Measurements from ENCODE around the gene SLC5A9. TPM values are rescaled to one million over a fixed set of nuclear protein-coding genes. Genes with fewer than 3 reads are reported as not detected.
"Not testable (repeated sequence)": the region's sequence is repeated elsewhere in the genome, so short reads cannot be mapped to it uniquely, and the experiment has no call there.

SLC5A9 gene
- total RNA-seq, 1 donor from 2014 or later: not detected

DNA sequence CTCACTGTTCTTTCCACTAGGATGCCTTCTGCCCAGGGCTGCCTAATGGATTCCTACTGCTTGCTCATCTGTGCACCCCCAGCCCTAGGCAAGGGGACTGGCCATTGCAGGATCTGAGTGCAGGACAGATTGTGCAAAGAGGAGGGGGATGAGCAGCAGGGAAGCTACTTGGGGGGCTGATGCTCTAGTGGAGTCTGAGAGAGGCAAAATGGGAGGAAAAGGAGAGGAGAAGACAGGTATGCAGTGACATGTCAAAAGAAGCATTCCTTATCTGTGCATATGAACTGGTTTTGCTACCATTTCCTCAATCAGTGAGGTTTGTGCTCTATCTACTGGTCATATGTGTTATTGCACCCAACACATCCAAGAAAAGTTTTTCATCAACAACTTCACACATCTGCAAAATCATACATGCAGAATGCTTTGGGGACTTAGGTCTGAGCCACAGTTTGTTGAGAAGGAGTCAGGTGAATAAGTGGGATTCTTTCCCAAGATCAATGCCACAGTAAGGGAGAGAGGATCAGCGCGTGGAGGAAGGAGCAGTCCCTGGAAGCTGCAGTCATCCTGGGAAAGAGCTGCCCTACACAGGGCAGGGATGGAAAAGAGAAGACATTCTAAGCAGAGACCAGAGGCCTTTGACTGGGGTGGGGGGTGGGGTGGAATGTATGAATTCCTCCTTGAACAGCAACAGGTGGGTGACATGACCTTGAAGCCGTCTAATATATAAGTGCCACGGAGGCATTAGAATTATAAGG, 14.4 kb downstream of the SLC5A9 start:
- peak; percentile 16 for DNase-seq (ENCODE audit: extremely low read depth, low read depth, low spot score)

DNA sequence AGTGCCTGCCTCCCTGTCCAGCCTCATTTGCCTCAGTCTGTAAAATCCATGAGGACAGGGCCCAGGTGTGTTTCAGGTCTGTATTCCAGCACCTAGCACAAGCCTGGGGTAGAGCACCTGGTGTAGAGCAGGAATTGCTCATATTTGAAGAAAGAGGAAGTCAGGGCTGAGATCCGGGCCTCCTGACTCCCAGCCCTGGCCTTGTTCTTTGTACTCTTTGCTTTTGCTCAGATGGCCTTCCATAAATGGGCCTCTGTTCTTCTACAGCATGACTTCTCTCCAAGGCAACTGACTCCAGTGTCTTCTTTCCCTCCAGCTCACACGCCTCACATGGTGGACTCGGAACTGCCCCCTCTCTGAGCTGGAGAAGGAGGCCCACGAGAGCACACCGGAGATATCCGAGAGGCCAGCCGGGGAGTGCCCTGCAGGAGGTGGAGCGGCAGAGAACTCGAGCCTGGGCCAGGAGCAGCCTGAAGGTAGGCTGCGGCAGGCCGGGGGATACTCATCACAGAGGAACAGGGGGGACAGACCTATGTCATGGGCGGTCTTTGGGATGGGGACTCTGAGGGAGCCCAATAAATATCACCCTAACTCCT, 19.7 kb downstream of the SLC5A9 start:
- DNase-seq (ENCODE audit: extremely low read depth, low read depth, low spot score): no peak

DNA sequence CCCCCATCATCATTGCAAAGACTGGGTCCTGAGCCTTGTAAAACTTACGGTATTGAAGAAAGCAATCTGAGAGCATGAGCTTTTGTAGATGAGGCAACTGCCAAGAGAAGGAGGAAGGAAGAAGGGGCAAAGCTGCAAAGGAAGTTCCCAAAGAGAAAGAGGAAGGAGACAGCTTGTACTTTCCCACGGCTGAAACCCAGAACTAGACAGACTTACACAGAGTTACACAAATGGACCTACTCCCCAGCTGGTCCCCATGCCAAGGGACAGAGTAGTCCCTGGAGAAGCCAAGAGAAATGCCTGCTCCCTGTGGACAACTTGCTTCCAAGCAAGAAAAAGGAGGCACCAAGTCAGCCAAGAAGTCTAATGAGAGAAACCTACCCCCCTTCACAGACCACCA, 22.6 kb downstream of the SLC5A9 start:
- DNase-seq (ENCODE audit: extremely low read depth, low read depth, low spot score): no peak

DNA sequence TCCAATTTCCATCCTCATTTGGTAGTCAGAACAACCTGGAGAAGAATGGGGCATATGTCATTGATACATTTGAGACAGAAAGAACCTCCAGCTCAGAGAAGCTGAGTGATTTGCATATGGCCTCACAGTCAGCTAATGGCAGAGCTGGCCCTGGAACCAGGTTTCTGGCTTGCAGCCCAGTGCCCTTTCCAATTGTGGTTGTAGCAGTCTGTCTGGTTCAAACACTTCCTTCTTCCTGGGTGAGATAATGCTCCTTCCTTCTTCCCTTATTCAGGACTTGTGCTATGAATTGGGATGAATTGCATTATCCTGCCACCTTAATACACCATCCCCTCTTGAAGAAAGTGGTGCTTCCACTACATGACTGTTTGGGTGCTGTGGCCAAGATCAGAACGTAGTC, 24.2 kb downstream of the SLC5A9 start:
- no peak for DNase-seq (ENCODE audit: extremely low read depth, low read depth, low spot score)

DNA sequence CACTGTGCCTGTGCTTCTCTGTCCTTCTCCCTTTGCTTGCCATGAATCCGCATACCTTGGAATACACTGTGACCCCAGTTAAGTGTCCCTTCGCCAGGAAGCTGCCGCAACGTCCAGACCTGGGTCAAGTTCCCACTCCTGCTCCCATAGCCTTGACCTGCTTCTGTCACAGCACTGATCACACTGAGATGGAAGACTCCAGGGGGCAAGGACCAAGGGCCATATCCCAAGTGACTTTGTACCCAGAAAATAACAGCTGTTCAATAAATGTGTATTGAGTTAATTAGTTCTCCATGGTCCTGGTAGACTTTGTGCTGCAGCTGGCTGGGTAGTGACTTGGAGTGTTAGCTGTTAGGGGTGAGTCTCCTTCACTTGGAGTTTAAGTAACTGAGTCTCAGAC, 25.8 kb downstream of the SLC5A9 start:
- no peak for DNase-seq (ENCODE audit: extremely low read depth, low read depth, low spot score)

DNA sequence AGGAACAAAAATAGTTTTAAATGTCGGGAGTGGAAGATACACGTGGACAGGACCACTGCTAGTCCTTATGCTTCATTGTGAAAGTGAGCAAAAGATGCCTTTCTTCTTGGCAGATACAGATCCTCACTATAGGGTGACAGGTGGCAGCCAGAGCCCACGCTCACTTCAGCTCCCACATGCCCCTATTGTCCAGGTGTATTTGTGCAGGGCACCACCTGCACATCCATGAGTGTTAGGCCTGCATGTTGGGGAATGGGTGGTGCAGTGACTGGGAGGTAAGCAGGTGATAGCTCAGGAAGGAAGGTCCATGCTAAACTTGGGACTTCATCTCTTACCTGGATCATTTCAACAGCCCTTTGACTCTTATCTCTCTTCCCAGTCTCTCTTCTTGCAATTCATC, 27.4 kb downstream of the SLC5A9 start:
- DNase-seq (ENCODE audit: extremely low read depth, low read depth, low spot score): no peak

DNA sequence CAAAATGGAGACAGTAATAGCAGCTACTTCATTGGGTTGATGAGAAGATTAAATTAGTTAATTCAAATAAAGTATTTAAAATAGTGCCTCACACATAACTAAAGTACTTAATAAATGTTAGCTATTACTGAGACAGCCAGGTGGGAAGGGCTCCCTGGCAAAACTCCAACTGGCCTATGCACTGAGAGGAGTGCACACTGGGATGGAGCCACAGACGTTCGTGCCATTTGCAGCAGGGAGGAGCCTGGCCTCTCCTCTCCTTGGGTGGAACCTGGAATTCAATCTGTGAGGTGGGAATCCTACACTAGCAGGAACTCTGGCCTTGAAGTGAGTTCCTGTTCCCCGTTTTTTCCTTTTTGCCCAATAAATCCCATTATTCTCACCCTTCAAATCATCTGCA, 28.1 kb downstream of the SLC5A9 start:
- DNase-seq (ENCODE audit: extremely low read depth, low read depth, low spot score): no peak

DNA sequence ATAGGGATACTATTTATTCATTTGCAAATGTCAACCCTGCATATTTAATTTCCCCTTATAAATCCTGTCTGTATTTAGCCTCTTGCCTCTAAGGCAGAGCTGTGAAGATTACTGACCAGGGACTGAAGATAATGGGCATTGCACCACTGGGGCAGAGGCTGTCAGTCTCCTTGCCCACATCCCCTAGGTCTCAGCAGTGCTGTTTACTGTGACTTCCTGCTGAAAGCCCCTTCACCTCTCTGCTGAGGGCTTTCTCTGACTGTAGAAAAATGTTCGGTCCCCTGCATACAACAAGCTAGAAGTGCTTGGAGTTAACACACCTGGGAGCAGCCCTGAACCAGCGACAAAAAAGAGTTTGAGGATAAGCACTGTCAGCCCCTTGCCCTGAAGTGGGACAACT, 28.8 kb downstream of the SLC5A9 start:
- DNase-seq (ENCODE audit: extremely low read depth, low read depth, low spot score): no peak

DNA sequence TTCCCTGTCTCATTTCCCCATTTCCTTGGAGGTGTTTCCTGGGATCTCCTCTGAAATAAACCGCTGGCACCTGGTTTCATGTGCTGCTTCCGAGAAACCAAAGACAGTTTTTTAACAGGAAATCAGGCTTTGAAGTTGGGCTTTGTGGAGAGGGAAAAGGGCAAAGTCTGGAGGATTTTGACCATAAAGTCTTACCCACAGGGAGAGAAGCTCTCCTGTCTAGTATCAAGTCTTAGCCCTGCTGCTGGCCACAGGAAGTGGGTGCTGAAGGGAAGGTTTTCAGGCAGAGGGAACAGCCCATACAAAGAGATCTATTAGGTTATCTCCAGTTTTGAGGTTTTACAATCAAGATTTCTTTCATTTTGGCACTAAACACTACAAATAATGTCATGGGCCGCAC, 29.3 kb downstream of the SLC5A9 start:
- DNase-seq (ENCODE audit: extremely low read depth, low read depth, low spot score): no peak

DNA sequence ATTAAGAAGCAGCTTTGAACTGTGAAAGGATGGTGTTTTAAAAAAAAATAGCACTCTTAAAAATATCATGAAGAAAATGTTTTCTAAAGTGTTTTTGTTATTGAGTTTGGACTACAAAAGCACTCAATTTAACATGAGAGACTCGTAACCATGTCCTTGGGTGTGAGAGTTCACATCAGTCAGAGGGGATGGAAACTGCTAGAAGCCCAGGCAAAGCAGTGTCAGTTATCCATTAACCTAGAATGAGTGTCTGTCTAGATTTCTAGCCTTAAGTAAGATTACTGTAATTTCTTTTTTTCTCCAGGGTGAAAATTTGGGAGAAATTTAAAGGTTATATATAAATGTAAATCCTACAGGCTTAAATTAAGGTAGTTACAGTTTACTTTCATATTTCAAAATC, 31.7 kb downstream of the SLC5A9 start:
- DNase-seq (ENCODE audit: extremely low read depth, low read depth, low spot score): no peak

DNA sequence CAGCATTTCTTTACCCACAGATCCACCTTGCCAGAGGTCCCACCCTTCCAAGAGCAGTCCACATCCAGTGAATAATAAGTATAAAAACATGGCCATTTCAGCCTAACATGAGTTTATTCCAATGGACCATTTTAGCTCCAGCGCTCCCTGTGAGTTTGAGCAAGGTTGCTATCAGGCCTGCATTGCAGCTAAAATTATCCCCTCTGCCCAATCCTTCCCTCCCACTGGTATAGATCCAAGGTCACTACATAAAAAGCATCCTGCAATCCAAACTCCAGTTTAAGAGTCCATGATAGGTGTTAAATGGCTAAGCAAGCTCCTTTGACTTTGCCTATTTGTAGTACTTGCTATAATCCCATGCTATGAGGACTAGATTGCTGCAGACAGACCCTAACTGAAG, 35.6 kb downstream of the SLC5A9 start:
- DNase-seq (ENCODE audit: extremely low read depth, low read depth, low spot score): no peak

DNA sequence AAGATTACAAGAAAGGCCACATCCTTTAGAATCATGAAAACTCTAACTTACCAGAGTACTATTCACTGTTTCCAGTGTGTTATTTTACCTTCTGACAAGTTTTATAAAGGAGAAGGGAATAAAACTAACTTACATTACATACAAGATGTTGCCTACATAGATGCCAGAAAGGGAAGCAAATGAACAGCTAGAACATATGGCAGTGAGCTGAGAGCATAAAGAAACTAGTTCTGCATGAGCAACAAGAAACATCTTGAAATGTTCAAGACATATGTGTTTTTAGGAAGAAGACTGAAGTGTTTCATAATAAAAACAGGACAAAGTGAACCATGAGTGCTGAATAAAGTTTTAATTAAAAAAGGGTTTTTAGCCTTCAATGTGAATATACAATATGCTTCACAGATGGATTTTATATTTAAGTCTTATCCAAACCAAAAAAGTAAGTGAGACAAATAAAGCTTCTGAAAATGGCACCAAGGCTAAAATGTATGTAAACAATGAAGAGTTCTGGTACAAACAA, 39.4 kb downstream of the SLC5A9 start:
- DNase-seq (ENCODE audit: extremely low read depth, low read depth, low spot score): no peak

DNA sequence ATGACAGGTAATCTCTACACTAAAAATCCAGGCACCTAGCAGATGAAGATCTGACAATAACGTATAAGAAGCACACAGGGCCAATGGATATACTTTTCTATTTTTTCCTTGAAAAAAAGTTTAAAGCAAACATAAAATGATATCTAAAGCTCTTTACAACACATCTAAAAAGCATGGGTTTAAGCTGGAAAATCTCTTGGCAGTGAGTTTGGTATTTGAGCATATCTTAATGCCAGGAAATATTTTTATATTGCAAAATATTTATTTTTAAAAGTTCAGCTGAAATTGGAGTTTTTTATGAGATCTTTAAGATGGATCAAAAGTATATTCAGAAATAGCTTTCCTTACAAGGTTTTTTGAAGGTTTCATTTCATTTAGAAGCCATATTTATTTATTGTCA, 40.5 kb downstream of the SLC5A9 start:
- no peak for DNase-seq (ENCODE audit: extremely low read depth, low read depth, low spot score)

DNA sequence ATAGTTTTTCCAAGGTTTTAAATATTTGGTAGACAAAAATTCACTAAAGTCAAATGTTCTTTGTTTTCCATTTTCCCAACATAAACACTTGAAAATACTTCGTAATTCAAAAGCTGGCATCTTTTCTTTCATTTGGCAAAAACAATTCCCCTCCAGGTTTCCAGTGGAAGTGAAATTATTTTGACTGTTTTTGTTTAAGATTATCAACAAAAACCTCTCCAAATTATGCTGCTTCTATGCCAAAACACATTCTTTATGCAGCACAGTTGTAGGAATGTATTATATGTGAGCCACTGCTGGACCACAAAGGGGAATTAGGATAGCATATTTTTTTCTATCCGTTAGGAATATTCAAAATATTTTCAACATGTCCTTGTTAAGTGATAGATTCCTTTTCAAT, 44.1 kb downstream of the SLC5A9 start:
- DNase-seq (ENCODE audit: extremely low read depth, low read depth, low spot score): no peak

DNA sequence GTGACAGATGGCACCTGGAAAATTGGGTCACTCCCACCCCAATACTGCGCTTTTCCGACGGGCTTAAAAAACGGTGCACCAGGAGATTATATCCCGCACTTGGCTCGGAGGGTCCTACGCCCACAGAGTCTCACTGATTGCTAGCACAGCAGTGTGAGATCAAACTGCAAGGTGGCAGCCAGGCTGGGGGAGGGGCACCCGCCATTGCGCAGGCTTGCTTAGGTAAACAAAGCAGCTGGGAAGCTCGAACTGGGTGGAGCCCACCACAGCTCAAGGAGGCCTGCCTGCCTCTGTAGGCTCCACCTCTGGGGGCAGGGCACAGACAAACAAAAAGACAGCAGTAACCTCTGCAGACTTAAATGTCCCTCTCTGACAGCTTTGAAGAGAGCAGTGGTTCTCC, 54.9 kb downstream of the SLC5A9 start:
- not testable (repeated sequence) for DNase-seq (ENCODE audit: extremely low read depth, low read depth, low spot score)

DNA sequence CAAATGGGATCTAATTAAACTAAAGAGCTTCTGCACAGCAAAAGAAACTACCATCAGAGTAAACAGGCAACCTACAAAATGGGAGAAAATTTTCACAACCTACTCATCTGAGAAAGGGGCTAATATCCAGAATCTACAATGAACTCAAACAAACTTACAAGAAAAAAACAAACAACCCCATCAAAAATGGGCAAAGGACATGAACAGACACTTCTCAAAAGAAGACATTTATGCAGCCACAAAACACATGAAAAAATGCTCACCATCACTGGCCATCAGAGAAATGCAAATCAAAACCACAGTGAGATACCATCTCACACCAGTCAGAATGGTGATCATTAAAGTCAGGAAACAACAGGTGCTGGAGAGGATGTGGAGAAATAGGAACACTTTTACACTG, 59.8 kb downstream of the SLC5A9 start:
- not testable (repeated sequence) for DNase-seq (ENCODE audit: extremely low read depth, low read depth, low spot score)

DNA sequence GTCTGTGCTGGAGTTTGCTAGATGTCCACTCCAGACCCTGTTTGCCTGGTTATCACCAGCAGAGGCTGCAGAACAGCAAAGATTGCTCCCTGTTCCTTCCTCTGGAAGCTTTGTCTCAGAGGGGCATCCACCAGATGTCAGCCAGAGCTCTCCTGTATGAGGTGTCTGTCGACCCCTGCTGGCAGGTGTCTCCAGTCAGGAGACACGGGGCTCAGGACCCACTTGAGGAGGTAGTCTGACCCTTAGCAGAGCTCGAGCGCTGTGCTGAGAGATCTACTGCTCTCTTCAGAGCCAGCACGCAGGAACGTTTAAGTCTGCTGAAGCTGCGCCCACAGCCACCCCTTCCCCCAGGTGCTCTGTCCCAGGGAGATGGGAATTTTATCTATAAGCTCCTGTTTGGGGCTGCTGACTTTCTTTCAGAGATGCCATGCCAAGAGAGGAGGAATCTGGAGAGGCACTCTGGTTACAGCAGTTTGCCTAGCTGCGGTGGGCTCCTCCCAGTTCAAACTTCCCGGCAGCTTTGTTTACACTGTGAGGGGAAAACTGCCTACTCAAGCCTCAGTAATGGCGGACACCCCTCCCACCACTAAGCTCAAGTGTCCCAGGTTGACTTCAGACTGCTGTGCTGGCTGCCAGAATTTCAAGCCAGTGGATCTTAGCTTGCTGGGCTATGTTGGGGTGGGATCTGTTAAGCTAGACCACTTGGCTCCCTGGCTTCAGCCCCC, 62.3 kb downstream of the SLC5A9 start:
- DNase-seq (ENCODE audit: extremely low read depth, low read depth, low spot score): not testable (repeated sequence)

DNA sequence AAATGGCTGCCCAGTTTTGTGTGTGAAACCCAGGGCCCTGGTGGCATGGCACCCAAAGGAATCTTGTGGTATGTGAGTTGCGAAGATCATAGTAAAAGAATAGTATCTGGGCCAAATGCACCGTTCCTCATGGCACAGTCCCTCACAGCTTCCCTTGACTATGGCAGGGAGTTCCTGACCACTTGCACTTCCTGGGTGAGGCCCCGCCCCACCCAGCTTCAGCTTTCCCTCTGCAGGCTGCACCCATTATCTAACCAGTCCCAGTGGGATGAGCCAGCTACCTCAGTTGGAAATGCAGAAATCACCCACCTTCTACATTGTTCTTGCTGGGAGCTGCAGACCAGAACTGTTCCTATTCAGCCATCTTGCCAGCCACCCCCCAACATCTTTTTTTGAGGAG, 63.0 kb downstream of the SLC5A9 start:
- no peak for DNase-seq (ENCODE audit: extremely low read depth, low read depth, low spot score)

DNA sequence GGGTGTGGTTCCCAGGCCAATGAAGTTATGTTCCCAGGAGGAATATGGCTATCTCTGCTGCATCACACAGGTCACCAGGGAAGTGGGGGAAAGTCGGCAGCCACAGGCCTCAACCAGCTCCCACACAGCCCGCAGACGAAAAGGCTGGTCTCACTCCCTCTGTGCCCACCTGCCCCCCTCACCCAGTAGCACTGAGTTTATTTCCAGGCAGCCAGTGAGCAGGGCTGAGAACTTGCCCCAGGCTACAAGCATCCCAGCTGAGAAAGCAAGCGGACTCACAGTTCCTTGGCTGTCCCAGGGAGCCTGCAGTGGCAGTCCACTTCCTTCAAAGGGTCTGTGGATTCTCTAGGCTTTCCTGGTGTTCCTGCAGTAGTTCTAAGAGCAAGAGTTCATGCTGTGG, 68.9 kb downstream of the SLC5A9 start:
- DNase-seq (ENCODE audit: extremely low read depth, low read depth, low spot score): no peak

DNA sequence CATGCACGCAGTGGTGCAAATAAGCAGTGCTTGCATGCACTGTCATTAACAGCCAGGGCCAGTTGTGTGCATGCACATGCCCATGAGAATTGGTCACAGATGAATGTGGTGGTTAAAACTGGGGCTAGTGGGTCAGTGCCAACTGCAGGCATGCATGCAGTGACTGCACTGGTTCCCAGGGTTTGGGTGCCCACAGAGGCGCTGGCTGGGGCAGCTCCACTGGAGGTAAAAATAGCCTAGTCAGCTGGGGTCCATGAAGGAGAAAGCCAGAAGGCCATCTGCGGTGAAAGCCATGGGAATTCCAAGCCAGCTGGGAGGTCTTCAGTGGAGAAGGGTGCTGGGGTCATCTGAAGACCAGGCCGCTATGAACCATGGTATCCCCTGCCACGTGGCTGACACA, 70.2 kb downstream of the SLC5A9 start:
- no peak for DNase-seq (ENCODE audit: extremely low read depth, low read depth, low spot score)

DNA sequence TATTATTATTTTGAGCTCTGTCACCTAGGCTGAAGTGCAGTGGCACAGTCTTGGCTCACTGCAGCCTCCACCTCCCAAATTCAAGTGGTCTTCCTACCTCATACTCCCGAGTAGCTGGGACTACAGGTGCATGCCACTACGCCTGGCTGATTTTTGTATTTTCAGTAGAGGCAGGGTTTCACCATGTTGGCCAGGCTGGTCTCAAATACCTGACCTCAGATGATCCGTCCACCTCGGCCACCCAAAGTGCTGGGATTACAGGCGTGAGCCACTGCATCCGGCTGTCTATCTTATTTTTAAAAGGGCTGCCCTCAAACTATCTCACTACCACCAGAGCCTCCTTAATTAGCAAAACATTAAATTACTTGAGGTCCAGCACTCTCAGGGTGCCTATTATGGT, 71.6 kb downstream of the SLC5A9 start:
- not testable (repeated sequence) for DNase-seq (ENCODE audit: extremely low read depth, low read depth, low spot score)

DNA sequence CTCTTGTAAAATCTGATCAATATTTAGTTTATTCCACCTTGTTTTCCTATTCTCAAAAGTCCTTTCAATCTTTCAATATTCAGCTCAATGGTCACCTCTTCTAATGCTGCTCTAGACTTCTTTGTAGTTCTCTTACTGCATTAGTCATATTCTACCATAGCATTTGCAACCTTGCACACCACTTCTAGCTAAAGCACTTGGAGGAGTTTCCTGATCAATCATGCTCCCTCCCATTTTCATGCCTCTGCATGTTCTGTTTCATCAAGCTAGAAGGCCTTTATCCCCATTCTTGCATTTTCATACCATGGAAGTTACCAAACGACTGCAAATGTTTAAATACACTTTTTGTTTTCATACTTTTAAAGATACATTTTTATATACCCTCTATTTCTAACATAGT, 72.1 kb downstream of the SLC5A9 start:
- DNase-seq (ENCODE audit: extremely low read depth, low read depth, low spot score): no peak

All from glomerular endothelial cell (primary cell).